Endothelial cell of umbilical vein (primary cell): ENCODE measurements around the gene ZNF772. TPM values are rescaled to one million over a fixed set of nuclear protein-coding genes. Genes with fewer than 3 reads are reported as not detected.

ENCODE experiments used
- BruUV-seq: library from RNA; stranded (reverse); fragments of 400-500 nt; replicated peaks from 2 replicates; lab custom pipeline; 2021; lab: Mats Ljungman, UMichigan
- CTCF ChIA-PET: fragments of 300-600, 350-600 bp; sonication (Branson Sonifier 250); formaldehyde crosslinking; loops from one replicate; lab custom pipeline; 2021; ENCODE audit warnings: antibody characterized with exemption, inconsistent platforms; lab: Charles Lee
- POLR2A ChIA-PET: fragments of 300-600, 350-600 bp; sonication (Branson Sonifier 250); formaldehyde crosslinking; loops from one replicate; lab custom pipeline; 2021; ENCODE audit warnings: antibody characterized with exemption, inconsistent platforms; lab: Charles Lee
- DNase-seq: peaks from one replicate; pipeline ENCODE4 v3.0.0-alpha.2; 2011; ENCODE audit warnings: low read depth, low spot score
- FAIRE-seq: peaks from 2 replicates; lab custom pipeline; 2011; peaks lifted over from hg19 to GRCh38; lab: Jason Lieb, UNC
- H2AFZ ChIP-seq: 2 replicates; pipeline ENCODE4 v1.6.0; 2012; ENCODE audit warnings: low read depth, low read length, control low read depth, inconsistent platforms
- H3K27ac ChIP-seq: 2 replicates; pipeline ENCODE4 v1.5.1; 2011; ENCODE audit warnings: low read depth, mild to moderate bottlenecking, control low read depth, low read length, moderate library complexity; ENCODE audit not compliant: insufficient read depth
- H3K27me3 ChIP-seq, 2 experiments: 2 replicates each; pipeline versions ENCODE4 v1.6.0 to v1.6.1; 2011; ENCODE audit warnings: low read length in 2 of 2, mixed read lengths in 1 of 2; ENCODE audit not compliant: control insufficient read depth in 2 of 2, insufficient read depth in 2 of 2
- H3K36me3 ChIP-seq, 2 experiments: 2 replicates in 1 of 2; 3 replicates in 1 of 2; pipeline ENCODE4 v1.5.1; 2011; ENCODE audit warnings: low read length in 2 of 2, mild to moderate bottlenecking in 1 of 2, moderate library complexity in 1 of 2; ENCODE audit not compliant: control insufficient read depth in 2 of 2, insufficient read depth in 2 of 2; ENCODE audit errors: extremely low read depth in 1 of 2
- H3K4me1 ChIP-seq: 3 replicates; pipeline ENCODE4 v1.5.1; 2011; ENCODE audit warnings: mild to moderate bottlenecking, low read length; ENCODE audit not compliant: control insufficient read depth, insufficient read depth; ENCODE audit errors: extremely low read depth
- H3K4me2 ChIP-seq: 2 replicates; pipeline ENCODE4 v1.6.1; 2011; ENCODE audit warnings: low read length, control low read depth, mixed read lengths; ENCODE audit not compliant: insufficient read depth
- H3K4me3 ChIP-seq, 3 experiments: fragments of 200-600 bp in 1 of 3; sonication (generic), shearing (Covaris generic) in 1 of 3; replicated peaks in 1 of 3; 2 replicates each; pipeline ENCODE4 v1.5.1; 2011 to 2016; ENCODE audit warnings: control low read depth in 3 of 3, low read length in 3 of 3, mild to moderate bottlenecking in 2 of 3, inconsistent platforms in 1 of 3, low read depth in 1 of 3, moderate library complexity in 1 of 3; ENCODE audit not compliant: insufficient read depth in 1 of 3
- H3K79me2 ChIP-seq: 2 replicates; pipeline ENCODE4 v1.6.0; 2012; ENCODE audit warnings: low read length, inconsistent platforms; ENCODE audit not compliant: control insufficient read depth, insufficient read depth
- H3K9ac ChIP-seq: replicated peaks from 2 replicates; pipeline ENCODE3; 2011; ENCODE audit warnings: low read length, control low read depth; ENCODE audit not compliant: insufficient read depth; ENCODE audit errors: extremely low read depth
- H3K9me1 ChIP-seq: replicated peaks from 3 replicates; pipeline ENCODE4 v1.6.0; 2011; ENCODE audit warnings: mild to moderate bottlenecking, low read length; ENCODE audit not compliant: control insufficient read depth, insufficient read depth; ENCODE audit errors: extremely low read depth
- H3K9me3 ChIP-seq: replicated peaks from 2 replicates; pipeline ENCODE4 v1.5.1; 2012; ENCODE audit warnings: low read length, inconsistent platforms; ENCODE audit not compliant: control insufficient read depth, insufficient read depth
- H4K20me1 ChIP-seq: replicated peaks from 2 replicates; pipeline ENCODE3; 2011; ENCODE audit warnings: mild to moderate bottlenecking, low read length; ENCODE audit not compliant: control insufficient read depth, insufficient read depth; ENCODE audit errors: extremely low read depth
- EZH2 ChIP-seq: IDR thresholded peaks from 2 replicates; pipeline ENCODE4 v1.6.1; 2012; ENCODE audit warnings: borderline replicate concordance, low read depth, mild to moderate bottlenecking, moderate library complexity, low read length, inconsistent platforms; ENCODE audit not compliant: severe bottlenecking
- FOS ChIP-seq: IDR thresholded peaks from 2 replicates; pipeline ENCODE4 v1.6.1; 2011; ENCODE audit warnings: mild to moderate bottlenecking, low read length, moderate library complexity, borderline replicate concordance; ENCODE audit not compliant: insufficient read depth
- GATA2 ChIP-seq: IDR thresholded peaks from 2 replicates; pipeline ENCODE4 v1.7.0; 2011; ENCODE audit warnings: low read depth, mild to moderate bottlenecking, moderate library complexity, mixed read lengths, low read length; ENCODE audit not compliant: insufficient read length, insufficient read depth
- JUN ChIP-seq: IDR thresholded peaks from 2 replicates; pipeline ENCODE4 v1.6.1; 2011; ENCODE audit warnings: borderline replicate concordance, low read depth; ENCODE audit not compliant: insufficient read length, insufficient read depth
- MAX ChIP-seq: IDR thresholded peaks from 2 replicates; pipeline ENCODE4 v1.6.1; 2011; ENCODE audit not compliant: insufficient read depth, insufficient read length
- MYC ChIP-seq: IDR thresholded peaks from one replicate; pipeline ENCODE4 v1.6.1; 2011; ENCODE audit warnings: mild to moderate bottlenecking, low read depth, low read length
- POLR2A ChIP-seq: IDR thresholded peaks from 2 replicates; pipeline ENCODE4 v1.6.1; 2012; ENCODE audit warnings: low read depth, mild to moderate bottlenecking, control low read depth, low read length
- POLR2AphosphoS5 ChIP-seq: IDR thresholded peaks from 2 replicates; pipeline ENCODE4 v1.6.1; 2012; ENCODE audit warnings: low read depth, mild to moderate bottlenecking, control low read depth, low read length, moderate library complexity; ENCODE audit not compliant: insufficient read depth
- dilution Hi-C: fragments of 300-500 bp; cut with MboI; formaldehyde crosslinking; loops from one replicate; pipeline ENCODE4 v1.15.0; 2019; ENCODE audit warnings: low sequenced_read_pairs; ENCODE audit not compliant: extremely low pct_ligation_motif_present
- intact Hi-C: fragments of 100-400 bp; cut with micrococcal nuclease; formaldehyde crosslinking; loops from one replicate; pipeline ENCODE4 v1.10.0; 2022
- polyA plus RNA-seq, 4 experiments: library from polyadenylated mRNA; depleted of rRNA in 3 of 4; stranded (reverse) in 3 of 4; unstranded in 1 of 4; fragments of >200 nt; gene quantifications; 2 replicates each; pipeline versions ENCODE4 v1.2.1 to v1.2.3, GENCODE V29; 2011 to 2012; ENCODE audit warnings: missing spikeins in 1 of 4
- total RNA-seq: library from RNA; stranded (reverse); gene quantifications from 2 replicates; pipeline ENCODE4 v1.2.3, GENCODE V29; 2021
- TF ChIP-seq, protein P1 (sequence below), 2 donors: IDR thresholded peaks; 1 replicate in 1 of 2; 2 replicates in 1 of 2; pipeline ENCODE4 v1.5.1; 2011; ENCODE audit warnings: low read length in 2 of 2, mild to moderate bottlenecking in 2 of 2, moderate library complexity in 2 of 2, control low read depth in 1 of 2, inconsistent platforms in 1 of 2, low read depth in 1 of 2; ENCODE audit not compliant: insufficient read depth in 1 of 2; ENCODE audit errors: extremely low read depth in 1 of 2

The ZNF772 gene
- total and polyA plus RNA-seq, 2 donors (not counting 3 experiments of a cell fraction or from before 2014, with no cell fraction given): 3.1 to 6.4 TPM

- H3K79me2 ChIP-seq: no peaks in the 10 kb centered on the region
- ChIA-PET CTCF (no interaction called here), POLR2A (no interaction called here)
- H3K4me2 ChIP-seq: no peak overlapping the region
- no peak overlapping the region for H3K4me3 ChIP-seq
- H3K9me1 ChIP-seq: no peaks in the 10 kb centered on the region
- TF ChIP-seq, protein P1, sequence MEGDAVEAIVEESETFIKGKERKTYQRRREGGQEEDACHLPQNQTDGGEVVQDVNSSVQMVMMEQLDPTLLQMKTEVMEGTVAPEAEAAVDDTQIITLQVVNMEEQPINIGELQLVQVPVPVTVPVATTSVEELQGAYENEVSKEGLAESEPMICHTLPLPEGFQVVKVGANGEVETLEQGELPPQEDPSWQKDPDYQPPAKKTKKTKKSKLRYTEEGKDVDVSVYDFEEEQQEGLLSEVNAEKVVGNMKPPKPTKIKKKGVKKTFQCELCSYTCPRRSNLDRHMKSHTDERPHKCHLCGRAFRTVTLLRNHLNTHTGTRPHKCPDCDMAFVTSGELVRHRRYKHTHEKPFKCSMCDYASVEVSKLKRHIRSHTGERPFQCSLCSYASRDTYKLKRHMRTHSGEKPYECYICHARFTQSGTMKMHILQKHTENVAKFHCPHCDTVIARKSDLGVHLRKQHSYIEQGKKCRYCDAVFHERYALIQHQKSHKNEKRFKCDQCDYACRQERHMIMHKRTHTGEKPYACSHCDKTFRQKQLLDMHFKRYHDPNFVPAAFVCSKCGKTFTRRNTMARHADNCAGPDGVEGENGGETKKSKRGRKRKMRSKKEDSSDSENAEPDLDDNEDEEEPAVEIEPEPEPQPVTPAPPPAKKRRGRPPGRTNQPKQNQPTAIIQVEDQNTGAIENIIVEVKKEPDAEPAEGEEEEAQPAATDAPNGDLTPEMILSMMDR (IDR thresholded peaks at IDR 0.05; ENCODE audit: extremely low read depth in 1 of 2, insufficient read depth in 1 of 2, low read depth in 1 of 2, low read length in 2 of 2): no peak
- no peak for TF ChIP-seq POLR2AphosphoS5
- no peak for TF ChIP-seq POLR2A
- TF ChIP-seq MAX: no peak
- no peak for TF ChIP-seq GATA2
- TF ChIP-seq MYC: no peak
- no peak for TF ChIP-seq JUN
- no peak for TF ChIP-seq EZH2
- TF ChIP-seq FOS: no peak
- no peak for DNase-seq
- H2AFZ ChIP-seq: no peak overlapping the region
- H3K9me3 ChIP-seq: peaks cover 13% of the 10 kb centered on the region
- BruUV-seq: no TSS peak
- H3K27me3 ChIP-seq: no peaks in the 10 kb centered on the region
- no peaks in the 10 kb centered on the region for H4K20me1 ChIP-seq
- dilution Hi-C loops (no loop called here), intact Hi-C loops (no loop called here)
- no peak overlapping the region for H3K9ac ChIP-seq
- H3K27ac ChIP-seq: no peak overlapping the region
- H3K36me3 ChIP-seq: peaks cover 2 to 12% of the 10 kb centered on the region in 2 experiments
- no peaks in the 10 kb centered on the region for H3K4me1 ChIP-seq
- FAIRE-seq: no peak
Observed at GRCh38 chr19:57443121-57443696, 34.2 kb downstream of the ZNF772 start.
